ENCODE data around the gene HBE1. TPM values are rescaled to one million over a fixed set of nuclear protein-coding genes. Genes with fewer than 3 reads are reported as not detected.

The HBE1 gene
- total RNA-seq, 2 experiments from 2014 or later, result not detected

Other genes with a start within 250 kb of the HBE1 start
- gene OR52J3, start 223.4 kb downstream of the HBE1 start, total RNA-seq, result not detected
- gene OR52E2, start 210.3 kb downstream of the HBE1 start, total RNA-seq, result not detected
- gene OR52E1, start 200.4 kb downstream of the HBE1 start, total RNA-seq, result not detected
- gene OR52A5, start 131.6 kb downstream of the HBE1 start, total RNA-seq, result not detected
- gene OR52A1, start 115.2 kb downstream of the HBE1 start, total RNA-seq, result not detected
- gene OR51V1, start 69.3 kb downstream of the HBE1 start, total RNA-seq, result not detected
- gene HBB, start 42.9 kb downstream of the HBE1 start, total RNA-seq, result not detected
- gene HBD, start 35.5 kb downstream of the HBE1 start, total RNA-seq, result not detected
- not detected for gene HBG1, start 20.1 kb downstream of the HBE1 start, total RNA-seq
- not detected for gene HBG2, start 15.2 kb downstream of the HBE1 start, total RNA-seq
- gene OR51B4, start 32.0 kb upstream of the HBE1 start, total RNA-seq, result not detected
- gene OR51B2, start 54.4 kb upstream of the HBE1 start, total RNA-seq, result not detected
- not detected for gene OR51B5, start 73.6 kb upstream of the HBE1 start, total RNA-seq
- gene OR51B6, start 81.6 kb upstream of the HBE1 start, total RNA-seq, result not detected
- gene OR51M1, start 113.9 kb upstream of the HBE1 start, total RNA-seq, result not detected
- not detected for gene OR51Q1, start 152.2 kb upstream of the HBE1 start, total RNA-seq
- gene OR51I1, start 171.6 kb upstream of the HBE1 start, total RNA-seq, result not detected
- not detected for gene OR51I2, start 179.4 kb upstream of the HBE1 start, total RNA-seq
- not detected for gene OR52D1, start 218.7 kb upstream of the HBE1 start, total RNA-seq
- not detected for gene UBQLN3, start 240.0 kb upstream of the HBE1 start, total RNA-seq
- gene UBQLNL, start 246.8 kb upstream of the HBE1 start, total RNA-seq, result under 1 TPM; 0.25 to 0.45 TPM

All from activated CD4-positive, alpha-beta T cell treated with anti-CD3 and anti-CD28 coated beads, Interleukin-2, amount 10 ng/mL, durations not matched to agents 7 days and 5 days (primary cell).